ENCODE results near the gene IL31RA.

DNA sequence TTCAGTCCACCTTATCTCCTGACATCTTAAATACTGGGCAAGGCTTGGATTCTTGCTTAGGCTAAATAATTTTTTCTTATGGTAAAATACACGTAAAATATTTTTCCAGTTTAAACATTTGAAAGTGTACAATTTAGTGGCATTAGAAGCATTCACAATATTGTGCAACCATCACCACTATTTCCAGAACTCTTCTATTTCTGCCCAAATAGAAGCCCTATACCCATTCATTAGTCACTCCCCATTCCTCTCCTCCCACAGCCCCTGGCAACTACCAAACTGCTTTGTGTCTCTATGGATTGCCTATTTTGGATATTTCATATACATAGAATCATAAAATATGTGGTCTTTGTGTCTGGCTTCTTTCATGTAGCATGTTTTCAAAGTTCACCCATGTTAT is 57.6 kb downstream of the IL31RA start:
- TF ChIP-seq, protein P1, sequence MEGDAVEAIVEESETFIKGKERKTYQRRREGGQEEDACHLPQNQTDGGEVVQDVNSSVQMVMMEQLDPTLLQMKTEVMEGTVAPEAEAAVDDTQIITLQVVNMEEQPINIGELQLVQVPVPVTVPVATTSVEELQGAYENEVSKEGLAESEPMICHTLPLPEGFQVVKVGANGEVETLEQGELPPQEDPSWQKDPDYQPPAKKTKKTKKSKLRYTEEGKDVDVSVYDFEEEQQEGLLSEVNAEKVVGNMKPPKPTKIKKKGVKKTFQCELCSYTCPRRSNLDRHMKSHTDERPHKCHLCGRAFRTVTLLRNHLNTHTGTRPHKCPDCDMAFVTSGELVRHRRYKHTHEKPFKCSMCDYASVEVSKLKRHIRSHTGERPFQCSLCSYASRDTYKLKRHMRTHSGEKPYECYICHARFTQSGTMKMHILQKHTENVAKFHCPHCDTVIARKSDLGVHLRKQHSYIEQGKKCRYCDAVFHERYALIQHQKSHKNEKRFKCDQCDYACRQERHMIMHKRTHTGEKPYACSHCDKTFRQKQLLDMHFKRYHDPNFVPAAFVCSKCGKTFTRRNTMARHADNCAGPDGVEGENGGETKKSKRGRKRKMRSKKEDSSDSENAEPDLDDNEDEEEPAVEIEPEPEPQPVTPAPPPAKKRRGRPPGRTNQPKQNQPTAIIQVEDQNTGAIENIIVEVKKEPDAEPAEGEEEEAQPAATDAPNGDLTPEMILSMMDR (IDR thresholded peaks at IDR 0.05; ENCODE audit: low read depth, low read length): no peak
- no peak for TF ChIP-seq MYC (IDR thresholded peaks at IDR 0.05; ENCODE audit: low read depth, low read length)
